ENCODE measurements around the gene TREM2. TPM values are rescaled to one million over a fixed set of nuclear protein-coding genes. Genes with fewer than 3 reads are reported as not detected.
"Not testable (repeated sequence)": the region's sequence is repeated elsewhere in the genome, so short reads cannot be mapped to it uniquely, and the experiment has no call there.

The TREM2 gene
- total RNA-seq, 1 donor from 2014 or later = not detected

DNA sequence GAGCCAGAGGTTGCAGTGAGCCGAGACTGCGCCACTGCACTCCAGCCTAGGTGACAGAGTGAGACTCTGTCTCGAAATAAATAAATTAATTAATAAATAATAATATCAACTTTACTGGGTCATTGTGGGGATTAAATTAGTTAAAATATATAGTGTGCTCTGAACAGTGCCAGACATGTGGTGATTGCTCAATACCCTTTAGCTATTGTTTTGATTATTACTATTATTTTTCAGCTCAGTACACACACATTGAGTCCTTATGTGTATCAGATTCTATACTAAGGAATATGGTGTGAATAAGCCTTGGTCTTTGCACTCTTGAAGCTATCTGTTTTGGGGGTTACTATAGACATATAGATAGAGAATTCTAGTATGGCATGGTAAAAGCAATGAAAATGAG lies 37.6 kb downstream of the TREM2 start:
- Mint-ChIP-seq H3K4me1 (no peaks in the 10 kb centered on the region), H3K4me3 (no peak overlapping the region), H3K27ac (no peak overlapping the region), H3K36me3 (peaks cover 15% of the 10 kb centered on the region), H3K9me3 (no peaks in the 10 kb centered on the region), H3K27me3 (ENCODE audit: low read depth) (no peaks in the 10 kb centered on the region)
- TF ChIP-seq, protein P1, sequence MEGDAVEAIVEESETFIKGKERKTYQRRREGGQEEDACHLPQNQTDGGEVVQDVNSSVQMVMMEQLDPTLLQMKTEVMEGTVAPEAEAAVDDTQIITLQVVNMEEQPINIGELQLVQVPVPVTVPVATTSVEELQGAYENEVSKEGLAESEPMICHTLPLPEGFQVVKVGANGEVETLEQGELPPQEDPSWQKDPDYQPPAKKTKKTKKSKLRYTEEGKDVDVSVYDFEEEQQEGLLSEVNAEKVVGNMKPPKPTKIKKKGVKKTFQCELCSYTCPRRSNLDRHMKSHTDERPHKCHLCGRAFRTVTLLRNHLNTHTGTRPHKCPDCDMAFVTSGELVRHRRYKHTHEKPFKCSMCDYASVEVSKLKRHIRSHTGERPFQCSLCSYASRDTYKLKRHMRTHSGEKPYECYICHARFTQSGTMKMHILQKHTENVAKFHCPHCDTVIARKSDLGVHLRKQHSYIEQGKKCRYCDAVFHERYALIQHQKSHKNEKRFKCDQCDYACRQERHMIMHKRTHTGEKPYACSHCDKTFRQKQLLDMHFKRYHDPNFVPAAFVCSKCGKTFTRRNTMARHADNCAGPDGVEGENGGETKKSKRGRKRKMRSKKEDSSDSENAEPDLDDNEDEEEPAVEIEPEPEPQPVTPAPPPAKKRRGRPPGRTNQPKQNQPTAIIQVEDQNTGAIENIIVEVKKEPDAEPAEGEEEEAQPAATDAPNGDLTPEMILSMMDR (IDR thresholded peaks at IDR 0.05; ENCODE audit: unreplicated experiment) = no peak
- DNase-seq (ENCODE audit: low spot score in 2 of 2, unreplicated experiment in 2 of 2) = no peak

DNA sequence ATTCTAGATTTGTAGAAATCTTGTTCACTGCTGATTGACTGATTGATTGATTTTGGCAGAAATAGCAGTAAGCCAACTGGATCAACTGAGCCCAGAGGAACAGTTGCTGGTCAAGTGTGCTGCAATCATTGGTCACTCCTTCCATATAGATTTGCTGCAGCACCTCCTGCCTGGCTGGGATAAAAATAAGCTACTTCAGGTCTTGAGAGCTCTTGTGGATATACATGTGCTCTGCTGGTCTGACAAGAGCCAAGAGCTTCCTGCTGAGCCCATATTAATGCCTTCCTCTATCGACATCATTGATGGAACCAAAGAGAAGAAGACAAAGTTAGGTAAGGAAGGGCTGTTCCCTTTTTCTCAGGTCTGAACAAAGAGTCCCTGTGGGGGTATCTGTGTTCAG lies 40.0 kb downstream of the TREM2 start:
- Mint-ChIP-seq H3K4me1 (no peaks in the 10 kb centered on the region), H3K9me3 (no peaks in the 10 kb centered on the region), H3K27ac (no peak overlapping the region), H3K27me3 (ENCODE audit: low read depth) (no peaks in the 10 kb centered on the region), H3K4me3 (no peak overlapping the region), H3K36me3 (peaks cover 14% of the 10 kb centered on the region)
- DNase-seq (ENCODE audit: low spot score in 2 of 2, unreplicated experiment in 2 of 2) = no peak
- TF ChIP-seq, protein P1 (IDR thresholded peaks at IDR 0.05; ENCODE audit: unreplicated experiment) = no peak

DNA sequence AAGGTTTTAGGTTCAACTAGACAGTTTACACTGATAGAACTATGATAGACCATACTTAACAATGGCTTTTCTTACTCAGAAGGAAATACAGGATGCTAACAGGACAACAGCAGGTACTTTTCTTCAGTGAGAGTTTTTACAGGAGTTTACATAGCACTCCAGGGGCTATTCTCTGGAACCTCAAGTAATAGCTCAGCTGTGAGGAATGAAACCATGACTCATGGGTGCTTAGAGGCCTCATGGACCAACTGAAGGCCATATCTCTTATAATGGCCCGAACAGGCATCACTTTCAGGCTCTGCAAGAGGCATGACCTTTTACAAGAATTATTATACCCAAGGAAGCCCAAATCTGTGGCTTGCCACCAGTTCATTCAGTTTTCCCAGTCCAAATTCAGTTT lies 40.5 kb downstream of the TREM2 start:
- no peak overlapping the region for H3K27ac Mint-ChIP-seq
- TF ChIP-seq, protein P1 (IDR thresholded peaks at IDR 0.05; ENCODE audit: unreplicated experiment) = no peak
- DNase-seq (ENCODE audit: low spot score in 2 of 2, unreplicated experiment in 2 of 2) = no peak
- H3K4me3 Mint-ChIP-seq = no peak overlapping the region
- H3K36me3 Mint-ChIP-seq = peaks cover 12% of the 10 kb centered on the region
- no peaks in the 10 kb centered on the region for H3K9me3 Mint-ChIP-seq
- no peaks in the 10 kb centered on the region for H3K27me3 Mint-ChIP-seq (ENCODE audit: low read depth)
- no peaks in the 10 kb centered on the region for H3K4me1 Mint-ChIP-seq

DNA sequence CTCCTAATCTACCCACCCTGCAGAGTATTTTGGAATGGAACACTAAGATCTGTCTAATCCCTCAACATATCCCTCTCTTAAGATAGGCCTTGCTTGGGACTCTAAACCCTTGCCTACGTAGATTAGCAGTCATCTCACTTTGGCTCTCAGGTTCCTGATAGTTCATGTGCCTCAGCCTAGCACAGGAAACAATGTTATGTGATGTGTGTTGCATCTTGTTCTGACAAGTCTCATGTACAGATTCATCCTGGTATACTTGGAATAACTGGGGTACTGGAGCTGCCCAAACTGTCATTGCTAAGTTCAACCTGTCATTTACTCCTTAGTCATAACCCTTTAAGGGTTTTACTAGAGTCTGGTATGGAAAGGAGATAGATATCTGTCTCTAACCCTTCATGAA lies 42.9 kb downstream of the TREM2 start:
- H3K27me3 Mint-ChIP-seq (ENCODE audit: low read depth) = no peaks in the 10 kb centered on the region
- H3K4me3 Mint-ChIP-seq = no peak overlapping the region
- H3K9me3 Mint-ChIP-seq = no peaks in the 10 kb centered on the region

DNA sequence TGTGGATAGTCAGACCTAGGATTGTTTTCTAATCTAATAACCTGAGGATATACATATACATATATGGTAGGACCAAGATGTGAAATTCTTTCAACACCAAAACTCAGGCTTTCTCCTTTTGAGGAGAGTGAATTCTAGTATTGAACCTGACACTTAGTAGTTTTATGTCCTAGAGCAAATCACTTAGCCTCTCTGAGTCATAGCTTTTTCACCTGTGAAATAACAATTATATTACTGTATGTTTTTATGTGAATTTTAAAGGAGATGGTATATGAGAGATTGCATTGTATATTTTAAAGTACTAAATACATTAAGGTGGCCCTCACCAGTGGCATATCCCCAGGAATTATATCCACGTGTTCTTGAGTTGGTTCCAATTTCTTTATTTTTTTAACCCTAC lies 43.4 kb downstream of the TREM2 start:
- Mint-ChIP-seq H3K9me3 (no peaks in the 10 kb centered on the region), H3K36me3 (peaks cover 7% of the 10 kb centered on the region), H3K4me3 (no peak overlapping the region), H3K27me3 (ENCODE audit: low read depth) (no peaks in the 10 kb centered on the region), H3K27ac (no peak overlapping the region), H3K4me1 (no peaks in the 10 kb centered on the region)
- TF ChIP-seq, protein P1 (IDR thresholded peaks at IDR 0.05; ENCODE audit: unreplicated experiment) = no peak
- no peak for DNase-seq (ENCODE audit: low spot score in 2 of 2, unreplicated experiment in 2 of 2)

More for the DNA sequence above, 42.9 kb downstream of the TREM2 start:
- no peak overlapping the region for H3K27ac Mint-ChIP-seq
- DNase-seq (ENCODE audit: low spot score in 2 of 2, unreplicated experiment in 2 of 2) = no peak
- TF ChIP-seq, protein P1 (IDR thresholded peaks at IDR 0.05; ENCODE audit: unreplicated experiment) = no peak
- peaks cover 9% of the 10 kb centered on the region for H3K36me3 Mint-ChIP-seq
- no peaks in the 10 kb centered on the region for H3K4me1 Mint-ChIP-seq

DNA sequence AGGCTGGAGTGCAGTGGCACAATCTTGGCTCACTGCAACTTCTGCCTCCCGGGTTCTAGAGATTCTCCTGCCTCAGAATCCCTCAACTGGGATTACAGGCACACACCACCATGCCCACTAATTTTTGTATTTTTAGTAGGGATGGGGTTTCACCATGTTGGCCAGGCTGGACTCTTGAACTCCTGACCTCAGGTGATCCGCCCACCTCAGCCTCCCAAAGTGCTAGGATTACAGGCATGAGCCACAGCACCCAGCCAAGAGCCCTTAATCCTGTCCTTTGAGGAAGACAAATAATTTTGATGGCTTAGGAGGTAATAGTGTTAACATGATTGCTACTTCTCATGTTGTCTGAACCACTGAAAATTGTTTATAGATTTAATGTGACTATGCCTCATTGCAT lies 47.9 kb downstream of the TREM2 start:
- H3K4me1 Mint-ChIP-seq; H3K9me3 Mint-ChIP-seq; DNase-seq (ENCODE audit: low spot score in 2 of 2, unreplicated experiment in 2 of 2); H3K4me3 Mint-ChIP-seq; H3K27ac Mint-ChIP-seq; H3K27me3 Mint-ChIP-seq (ENCODE audit: low read depth); H3K36me3 Mint-ChIP-seq: not testable (repeated sequence)
